GM12878 (cell line): ENCODE results near the gene MUC20. TPM values are rescaled to one million over a fixed set of nuclear protein-coding genes. Genes with fewer than 3 reads are reported as not detected.

ENCODE experiments used
- ATAC-seq: fragments of 200-7000 bp; cut with Tn5 transposase; 3 replicates; pipeline ENCODE4 v1.9.1; 2020; ENCODE audit warnings: mild to moderate bottlenecking, moderate library complexity
- BruUV-seq: library from RNA; stranded (reverse); fragments of 400-500 nt; replicated peaks from 2 replicates; lab custom pipeline; 2021; lab: Mats Ljungman, UMichigan
- CTCF ChIA-PET: fragments of 300-600 bp; sonication (Branson Sonifier 250); formaldehyde crosslinking; extraction: SDS; loops from one replicate; lab custom pipeline; 2021; ENCODE audit warnings: inconsistent platforms; lab: Yijun Ruan, JAX
- POLR2A ChIA-PET: fragments of 350-600 bp; formaldehyde crosslinking; extraction: SDS; loops from one replicate; lab custom pipeline; 2021; ENCODE audit warnings: inconsistent platforms; lab: Charles Lee
- RAD21 ChIA-PET: fragments of 300-600 bp; sonication (Branson Sonifier 250); formaldehyde crosslinking; loops from one replicate; lab custom pipeline; 2023; ENCODE audit warnings: antibody characterized with exemption; ENCODE audit not compliant: unreplicated experiment; lab: Charles Lee
- SMC1A ChIA-PET: fragments of 300-600 bp; sonication (Branson Sonifier 250); formaldehyde crosslinking; loops from one replicate; lab custom pipeline; 2023; ENCODE audit not compliant: unreplicated experiment, uncharacterized antibody; lab: Charles Lee
- DNase-seq: peaks from one replicate; pipeline ENCODE4 v3.0.0-alpha.2; 2011; ENCODE audit warnings: low read depth, low spot score
- FAIRE-seq: peaks from 3 replicates; lab custom pipeline; 2011; peaks lifted over from hg19 to GRCh38; lab: Jason Lieb, UNC
- H2AFZ ChIP-seq: 2 replicates; pipeline ENCODE4 v1.6.0; 2011; ENCODE audit warnings: low read depth, low read length, control low read depth; ENCODE audit not compliant: control insufficient read depth
- H3K27ac ChIP-seq: 2 replicates; pipeline ENCODE4 v1.5.1; 2011; ENCODE audit warnings: control low read depth; ENCODE audit not compliant: control insufficient read depth, insufficient read depth
- H3K27me3 ChIP-seq, 2 experiments: replicated peaks in 1 of 2; 2 replicates each; pipeline versions ENCODE4 v1.6.0 to v1.6.1; 2011; ENCODE audit warnings: low read length in 1 of 2; ENCODE audit not compliant: control insufficient read depth in 2 of 2, insufficient read depth in 2 of 2
- H3K36me3 ChIP-seq, 2 experiments: 2 replicates each; pipeline ENCODE4 v1.5.1; 2011; ENCODE audit warnings: low read length in 1 of 2; ENCODE audit not compliant: control insufficient read depth in 2 of 2, insufficient read depth in 2 of 2
- H3K4me1 ChIP-seq: 2 replicates; pipeline ENCODE4 v1.6.1; 2011; ENCODE audit warnings: mild to moderate bottlenecking, low read length, moderate library complexity, mixed read lengths; ENCODE audit not compliant: control insufficient read depth, insufficient read depth
- H3K4me2 ChIP-seq: 2 replicates; pipeline ENCODE4 v1.6.0; 2011; ENCODE audit warnings: control low read depth; ENCODE audit not compliant: control insufficient read depth, insufficient read depth
- H3K4me3 ChIP-seq: fragments of 200-600 bp; sonication (generic); 2 replicates; pipeline ENCODE4 v1.5.1; 2016
- H3K79me2 ChIP-seq: 2 replicates; pipeline ENCODE4 v1.6.0; 2011; ENCODE audit warnings: low read length; ENCODE audit not compliant: control insufficient read depth, insufficient read depth
- H3K9ac ChIP-seq: 2 replicates; pipeline ENCODE4 v1.8.0; 2011; ENCODE audit warnings: low read length, control low read depth, mixed read lengths; ENCODE audit not compliant: control insufficient read depth, insufficient read depth
- H3K9me3 ChIP-seq: replicated peaks from 3 replicates; pipeline ENCODE4 v1.5.1; 2011; ENCODE audit warnings: mild to moderate bottlenecking, low read length; ENCODE audit not compliant: control insufficient read depth, insufficient read depth
- H4K20me1 ChIP-seq: 2 replicates; pipeline ENCODE4 v1.6.0; 2011; ENCODE audit not compliant: control insufficient read depth, insufficient read depth
- CEBPB ChIP-seq, 2 experiments: fragments of 150-350 bp in 1 of 2; IDR thresholded peaks; 2 replicates each; pipeline ENCODE4 v1.6.1; 2012 to 2014; ENCODE audit warnings: low read depth in 2 of 2, low read length in 2 of 2, borderline replicate concordance in 1 of 2, inconsistent platforms in 1 of 2
- RAD21 ChIP-seq: IDR thresholded peaks from 2 replicates; pipeline ENCODE4 v1.6.1; 2011; ENCODE audit warnings: mild to moderate bottlenecking, low read depth, low read length, moderate library complexity; ENCODE audit not compliant: insufficient read depth
- RCOR1 ChIP-seq: conservative IDR thresholded peaks from 2 replicates; pipeline ENCODE4 v1.6.1; 2012; ENCODE audit warnings: low read depth, low read length, improper control_type of control experiment
- WGBS: methylation state at CpG from one replicate; pipeline ENCODE4 v1.1.6; 2016; ENCODE audit warnings: low lambda C conversion rate; ENCODE audit not compliant: insufficient replicate concordance, insufficient coverage; ENCODE audit errors: missing lambda C conversion rate; 5-methylcytosine and 5-hydroxymethylcytosine counted together
- in situ Hi-C: fragments of 300-500 bp; cut with MboI; formaldehyde crosslinking; loops from 9 replicates; pipeline ENCODE4 v1.14.3; 2018; ENCODE audit warnings: mixed read lengths
- intact Hi-C: fragments of 100-400 bp; cut with micrococcal nuclease; formaldehyde crosslinking; loops from one replicate; pipeline ENCODE4 v1.14.2; 2022; ENCODE audit not compliant: unreplicated experiment
- polyA plus RNA-seq, 11 experiments: library from polyadenylated mRNA; depleted of rRNA in 4 of 11; unstranded in 6 of 11; stranded (reverse) in 5 of 11; fragments of >200 nt; fragmentation: Nextera tagmentation in 4 of 11; fragmentation: Illumina TruSeq in 1 of 11; extraction: Ambion mirVana in 4 of 11; extraction: Trizol in 1 of 11; gene quantifications; 1 replicate in 1 of 11; 2 replicates in 10 of 11; pipeline versions ENCODE4 v1.2.1 to v1.2.3, GENCODE V29; 2011 to 2016; ENCODE audit warnings: inconsistent platforms in 2 of 11, missing spikeins in 2 of 11, low read depth in 1 of 11
- total RNA-seq, 4 experiments: library from RNA; depleted of rRNA in 3 of 4; stranded (reverse); fragments of >200 nt in 3 of 4; fragmentation: Illumina TruSeq in 1 of 4; extraction: Trizol in 1 of 4; gene quantifications; 2 replicates each; pipeline versions ENCODE4 v1.2.1 to v1.2.3, GENCODE V29; 2013 to 2021

The MUC20 gene
- total and polyA plus RNA-seq, 10 of the 15 experiments (the other 5 are each of a cell fraction or from before 2014, with no cell fraction given), result 0.04 to 0.46 (median 0.17) TPM; not detected in 3

DNA sequence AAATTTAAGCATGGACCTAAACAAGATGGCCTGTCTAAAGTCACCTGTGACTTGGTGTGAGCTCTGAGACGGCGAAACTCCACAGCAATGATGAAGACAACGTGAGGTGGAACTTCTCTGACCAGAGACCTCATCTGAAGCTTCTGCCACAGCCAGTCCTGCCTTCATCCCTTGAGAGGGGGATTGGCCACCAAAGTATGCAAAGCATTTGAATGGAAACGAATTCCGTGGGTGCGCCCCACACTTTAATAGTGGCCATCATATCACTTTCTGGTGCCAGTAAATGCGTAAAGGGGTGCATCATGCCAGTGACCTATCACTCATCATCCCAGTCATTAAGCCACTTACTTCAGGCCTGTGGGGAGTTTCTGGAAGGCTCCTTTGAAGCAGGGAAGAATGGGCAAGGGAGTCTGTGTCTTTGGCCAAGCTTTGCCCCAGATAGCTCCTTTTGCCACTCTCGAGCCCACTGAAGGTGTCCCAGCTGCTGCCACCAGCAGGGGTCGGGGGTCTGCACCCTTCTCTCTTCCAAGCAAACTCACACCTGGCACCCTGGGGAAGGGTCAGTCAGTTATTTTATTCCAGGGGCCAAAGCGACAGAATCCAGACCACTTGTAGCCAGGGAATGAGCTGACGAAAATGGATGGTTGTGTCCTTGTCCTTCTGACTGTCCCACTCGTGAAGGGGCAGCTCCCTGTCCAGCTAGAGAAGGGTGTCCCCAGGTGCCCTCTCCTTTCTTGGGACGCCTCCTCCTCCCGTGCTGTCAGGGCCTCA, 17.7 kb downstream of the MUC20 start:
- no peaks in the 10 kb centered on the region for H3K79me2 ChIP-seq
- no peak overlapping the region for H3K4me2 ChIP-seq
- H3K27me3 ChIP-seq, result no peaks in the 10 kb centered on the region
- in situ Hi-C loops, result no loop called here
- no peak for DNase-seq
- CTCF ChIA-PET, result no interaction called here
- H3K36me3 ChIP-seq, result no peaks in the 10 kb centered on the region
- 51% methylated on average over 14 of the region's 14 CpGs for WGBS
- no peaks in the 10 kb centered on the region for H3K9me3 ChIP-seq
- RAD21 ChIA-PET, result no interaction called here
- no peak for ATAC-seq
- no peak overlapping the region for H3K27ac ChIP-seq
- intact Hi-C loops, result no loop called here
- POLR2A ChIA-PET, result no interaction called here
- H2AFZ ChIP-seq, result no peak overlapping the region
- no peaks in the 10 kb centered on the region for H3K4me1 ChIP-seq
- TF ChIP-seq RAD21, result no peak
- H3K9ac ChIP-seq, result no peak overlapping the region
- SMC1A ChIA-PET, result no interaction called here
- no peaks in the 10 kb centered on the region for H4K20me1 ChIP-seq
- BruUV-seq, result no TSS peak
- H3K4me3 ChIP-seq, result no peak overlapping the region
- no peak for FAIRE-seq

DNA sequence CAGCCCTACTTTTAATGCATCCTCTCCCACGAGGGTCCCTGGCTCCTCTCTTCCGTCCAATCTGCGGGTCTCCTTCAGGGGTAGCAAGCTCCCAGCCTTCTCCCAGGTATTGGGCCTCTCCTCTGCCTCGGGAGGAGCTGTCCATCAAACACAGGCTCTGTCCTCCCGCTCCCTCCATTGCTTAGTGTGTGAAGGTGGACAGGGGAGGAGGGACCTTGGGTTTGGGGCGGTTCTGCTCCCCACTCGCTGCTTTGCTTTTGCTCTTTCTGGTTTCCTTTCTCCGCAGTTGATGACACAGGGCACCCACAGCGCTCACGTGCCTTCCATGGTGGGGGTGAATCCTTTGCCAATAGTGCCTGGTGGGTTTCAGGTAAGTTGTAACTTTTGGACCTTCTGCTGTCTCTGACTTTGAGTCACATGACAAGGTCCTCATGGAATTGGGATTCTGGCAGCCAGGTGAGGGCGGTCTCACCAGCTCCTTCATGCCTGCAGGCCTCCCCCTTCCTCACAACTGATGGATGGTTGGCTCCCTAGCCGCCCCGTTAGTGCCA, 18.9 kb downstream of the MUC20 start:
- intact Hi-C loops (no loop called here), in situ Hi-C loops (no loop called here)
- Histone ChIP-seq H4K20me1 (no peaks in the 10 kb centered on the region), H2AFZ (no peak overlapping the region), H3K79me2 (no peaks in the 10 kb centered on the region), H3K27ac (no peak overlapping the region), H3K4me2 (no peak overlapping the region), H3K9ac (no peak overlapping the region), H3K4me3 (no peak overlapping the region), H3K4me1 (no peaks in the 10 kb centered on the region), H3K36me3 (no peaks in the 10 kb centered on the region), H3K9me3 (no peaks in the 10 kb centered on the region), H3K27me3 (no peaks in the 10 kb centered on the region)
- TF ChIP-seq RCOR1 (no peak), CEBPB (IDR thresholded peaks at IDR 0.05; ENCODE audit: borderline replicate concordance in 1 of 2, low read depth in 2 of 2, low read length in 2 of 2) (no peak)
- POLR2A ChIA-PET, result interaction anchor here (1.0 kb wide), 1 partner anchor 28 kb away, joined by 5 read pairs; no protein-coding TSS in a partner anchor
- CTCF ChIA-PET, result no interaction called here
- RAD21 ChIA-PET, result no interaction called here
- no peak for FAIRE-seq
- SMC1A ChIA-PET, result no interaction called here
- ATAC-seq, result no peak
- WGBS, result 64% methylated on average over 12 of the region's 13 CpGs
- no peak for DNase-seq
- no TSS peak for BruUV-seq
